C4-2B (cell line): ENCODE measurements around the gene FGFRL1.

ENCODE experiments used
- ZFX ChIP-seq: fragments of 450-650 bp; IDR thresholded peaks from 2 replicates; pipeline ENCODE4 v1.6.1; 2017
- TF ChIP-seq, protein P1 (sequence below): fragments of 450-650 bp; conservative IDR thresholded peaks from 2 replicates; pipeline ENCODE4 v1.5.1; 2017; ENCODE audit warnings: mild to moderate bottlenecking

DNA sequence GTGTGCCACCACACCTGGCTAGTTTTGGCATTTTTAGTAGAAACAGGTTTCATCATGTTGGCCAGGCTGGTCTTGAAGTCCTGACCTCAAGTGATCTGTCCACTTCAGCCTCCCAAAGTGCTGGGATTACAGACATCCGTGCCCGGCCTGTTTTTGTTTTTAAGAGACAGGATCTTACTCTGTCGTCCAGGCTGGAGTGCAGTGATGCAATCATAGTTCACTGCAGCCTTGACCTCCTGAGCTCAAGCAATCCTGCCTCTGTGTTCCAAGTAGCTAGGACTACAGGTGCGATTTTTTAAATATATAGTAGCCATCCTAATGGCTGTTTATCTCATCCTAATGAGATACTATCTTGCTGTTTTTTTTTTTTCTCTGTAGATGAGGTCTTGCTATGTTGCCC lies 54.3 kb downstream of the FGFRL1 start:
- TF ChIP-seq, protein P1, sequence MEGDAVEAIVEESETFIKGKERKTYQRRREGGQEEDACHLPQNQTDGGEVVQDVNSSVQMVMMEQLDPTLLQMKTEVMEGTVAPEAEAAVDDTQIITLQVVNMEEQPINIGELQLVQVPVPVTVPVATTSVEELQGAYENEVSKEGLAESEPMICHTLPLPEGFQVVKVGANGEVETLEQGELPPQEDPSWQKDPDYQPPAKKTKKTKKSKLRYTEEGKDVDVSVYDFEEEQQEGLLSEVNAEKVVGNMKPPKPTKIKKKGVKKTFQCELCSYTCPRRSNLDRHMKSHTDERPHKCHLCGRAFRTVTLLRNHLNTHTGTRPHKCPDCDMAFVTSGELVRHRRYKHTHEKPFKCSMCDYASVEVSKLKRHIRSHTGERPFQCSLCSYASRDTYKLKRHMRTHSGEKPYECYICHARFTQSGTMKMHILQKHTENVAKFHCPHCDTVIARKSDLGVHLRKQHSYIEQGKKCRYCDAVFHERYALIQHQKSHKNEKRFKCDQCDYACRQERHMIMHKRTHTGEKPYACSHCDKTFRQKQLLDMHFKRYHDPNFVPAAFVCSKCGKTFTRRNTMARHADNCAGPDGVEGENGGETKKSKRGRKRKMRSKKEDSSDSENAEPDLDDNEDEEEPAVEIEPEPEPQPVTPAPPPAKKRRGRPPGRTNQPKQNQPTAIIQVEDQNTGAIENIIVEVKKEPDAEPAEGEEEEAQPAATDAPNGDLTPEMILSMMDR, result no peak
- TF ChIP-seq ZFX, result no peak
